K562 (cell line): ENCODE data around the gene TJAP1. TPM values are rescaled to one million over a fixed set of nuclear protein-coding genes. Genes with fewer than 3 reads are reported as not detected.

Source experiments
- BRD4 ChIP-seq: fragments of 200-600 bp; sonication (generic); IDR thresholded peaks from 2 replicates; pipeline ENCODE4 v1.6.1; 2017; ENCODE audit warnings: inconsistent platforms
- C11orf30 ChIP-seq: fragments of 450-650 bp; IDR thresholded peaks from 2 replicates; pipeline ENCODE4 v1.6.1; 2016; ENCODE audit warnings: low read depth, mild to moderate bottlenecking
- CAMTA2 ChIP-seq: fragments of 250-450 bp; sonication (Bioruptor Pico); conservative IDR thresholded peaks from 2 replicates; pipeline ENCODE4 v1.5.1; 2022
- CBFA2T2 ChIP-seq: fragments of 450-650 bp; conservative IDR thresholded peaks from 2 replicates; pipeline ENCODE4 v1.6.1; 2017; ENCODE audit warnings: mild to moderate bottlenecking
- CBFB ChIP-seq: sonication (generic); formaldehyde crosslinking; IDR thresholded peaks from 2 replicates; pipeline ENCODE4 v1.4.0; 2020; ENCODE audit warnings: mild to moderate bottlenecking, missing genetic modification reagents
- CREM ChIP-seq: IDR thresholded peaks from 2 replicates; pipeline ENCODE4 v1.6.1; 2014; ENCODE audit warnings: antibody characterized with exemption, low read depth
- DIDO1 ChIP-seq: fragments of 450-650 bp; IDR thresholded peaks from 2 replicates; pipeline ENCODE4 v1.6.1; 2016; ENCODE audit warnings: low read depth, missing biosample characterization, missing genetic modification characterization
- EP400 ChIP-seq: fragments of 450-650 bp; IDR thresholded peaks from 2 replicates; pipeline ENCODE4 v1.6.1; 2017; ENCODE audit warnings: antibody characterized with exemption, mild to moderate bottlenecking, moderate library complexity
- FOXA3 ChIP-seq, 2 experiments: fragments of 450-650 bp in 1 of 2; sonication (generic) in 1 of 2; formaldehyde crosslinking; IDR thresholded peaks in 1 of 2; conservative IDR thresholded peaks in 1 of 2; 2 replicates each; pipeline versions ENCODE4 v1.4.0 to v1.8.0; 2020 to 2022; ENCODE audit warnings: mild to moderate bottlenecking in 2 of 2, missing genetic modification reagents in 1 of 2
- HDAC3 ChIP-seq: fragments of 450-650 bp; IDR thresholded peaks from 2 replicates; pipeline ENCODE4 v1.6.1; 2018; ENCODE audit warnings: borderline replicate concordance, mild to moderate bottlenecking, moderate library complexity; ENCODE audit not compliant: partially characterized antibody
- LCOR ChIP-seq: sonication (generic); formaldehyde crosslinking; IDR thresholded peaks from 2 replicates; pipeline ENCODE4 v1.8.0; 2022; ENCODE audit warnings: mild to moderate bottlenecking, missing genetic modification reagents
- MEIS2 ChIP-seq: fragments of 450-650 bp; IDR thresholded peaks from 2 replicates; pipeline ENCODE4 v1.6.1; 2014; ENCODE audit warnings: mild to moderate bottlenecking; ENCODE audit not compliant: partially characterized antibody
- MTA3 ChIP-seq: fragments of 450-650 bp; formaldehyde crosslinking; IDR thresholded peaks from 2 replicates; pipeline ENCODE4 v1.6.1; 2017; ENCODE audit warnings: mild to moderate bottlenecking, borderline replicate concordance
- NR1H2 ChIP-seq: sonication (generic); formaldehyde crosslinking; IDR thresholded peaks from 2 replicates; pipeline ENCODE4 v1.4.0; 2020; ENCODE audit warnings: mild to moderate bottlenecking, missing genetic modification reagents
- RBM39 ChIP-seq: fragments of 200-400 bp; formaldehyde crosslinking; optimal IDR thresholded peaks from 2 replicates; pipeline ENCODE3; 2018; ENCODE audit warnings: low read depth, low read length
- SIRT6 ChIP-seq: IDR thresholded peaks from one replicate; pipeline ENCODE4 v1.6.1; 2012; ENCODE audit warnings: low read depth, mild to moderate bottlenecking, control low read depth, inconsistent platforms, low read length, moderate library complexity
- TAF7 ChIP-seq: fragments of 450-650 bp; IDR thresholded peaks from 2 replicates; pipeline ENCODE4 v1.6.1; 2016; ENCODE audit warnings: missing genetic modification characterization, missing compliant biosample characterization
- ZNF75A ChIP-seq: fragments of 450-650 bp; formaldehyde crosslinking; IDR thresholded peaks from 2 replicates; pipeline ENCODE4 v1.4.0; 2020; ENCODE audit warnings: mild to moderate bottlenecking
- ZNF76 ChIP-seq: fragments of 250-450 bp; sonication (Bioruptor Pico); IDR thresholded peaks from 2 replicates; pipeline ENCODE4 v1.4.0; 2020; ENCODE audit warnings: mild to moderate bottlenecking, moderate library complexity, borderline replicate concordance
- polyA plus RNA-seq, 8 experiments: library from polyadenylated mRNA; depleted of rRNA in 4 of 8; stranded (reverse) in 5 of 8; unstranded in 3 of 8; fragments of >200 nt; fragmentation: Nextera tagmentation in 2 of 8; fragmentation: Illumina TruSeq in 1 of 8; extraction: Ambion mirVana in 2 of 8; extraction: Trizol in 1 of 8; gene quantifications; 2 replicates each; pipeline versions ENCODE4 v1.2.1 to v1.2.3, GENCODE V29; 2011 to 2014; ENCODE audit warnings: inconsistent platforms in 1 of 8, missing spikeins in 1 of 8
- total RNA-seq, 7 experiments: library from RNA; depleted of rRNA in 6 of 7; stranded (reverse); fragments of >200 nt in 6 of 7; fragmentation: Illumina TruSeq in 2 of 7; extraction: Trizol in 2 of 7; gene quantifications; 2 replicates each; pipeline versions ENCODE4 v1.2.1 to v1.2.3, GENCODE V29; 2011 to 2021; ENCODE audit warnings: low replicate concordance in 1 of 7
- TF ChIP-seq, protein P1 (sequence below): fragments of 150-350 bp; IDR thresholded peaks from 2 replicates; pipeline ENCODE4 v1.6.1; 2014; ENCODE audit warnings: low read depth, mild to moderate bottlenecking, low read length, borderline replicate concordance
- TF ChIP-seq, protein P2 (sequence below): fragments of 250-450 bp; sonication (Bioruptor Pico); IDR thresholded peaks from 2 replicates; pipeline ENCODE4 v1.5.1; 2021; ENCODE audit warnings: mild to moderate bottlenecking
- TF ChIP-seq, protein P3 (sequence below): fragments of 450-650 bp; formaldehyde crosslinking; IDR thresholded peaks from 2 replicates; pipeline ENCODE4 v1.4.0; 2022; ENCODE audit warnings: missing genetic modification characterization
- TF ChIP-seq, protein P4 (sequence below): fragments of 250-450 bp; sonication (Bioruptor Pico); IDR thresholded peaks from 2 replicates; pipeline ENCODE4 v1.6.1; 2021; ENCODE audit warnings: mild to moderate bottlenecking

Gene TJAP1
- total and polyA plus RNA-seq, 9 of the 15 experiments (the other 6 are each of a cell fraction or from before 2014, with no cell fraction given) = 0.06 to 35.8 (median 16.2) TPM

DNA sequence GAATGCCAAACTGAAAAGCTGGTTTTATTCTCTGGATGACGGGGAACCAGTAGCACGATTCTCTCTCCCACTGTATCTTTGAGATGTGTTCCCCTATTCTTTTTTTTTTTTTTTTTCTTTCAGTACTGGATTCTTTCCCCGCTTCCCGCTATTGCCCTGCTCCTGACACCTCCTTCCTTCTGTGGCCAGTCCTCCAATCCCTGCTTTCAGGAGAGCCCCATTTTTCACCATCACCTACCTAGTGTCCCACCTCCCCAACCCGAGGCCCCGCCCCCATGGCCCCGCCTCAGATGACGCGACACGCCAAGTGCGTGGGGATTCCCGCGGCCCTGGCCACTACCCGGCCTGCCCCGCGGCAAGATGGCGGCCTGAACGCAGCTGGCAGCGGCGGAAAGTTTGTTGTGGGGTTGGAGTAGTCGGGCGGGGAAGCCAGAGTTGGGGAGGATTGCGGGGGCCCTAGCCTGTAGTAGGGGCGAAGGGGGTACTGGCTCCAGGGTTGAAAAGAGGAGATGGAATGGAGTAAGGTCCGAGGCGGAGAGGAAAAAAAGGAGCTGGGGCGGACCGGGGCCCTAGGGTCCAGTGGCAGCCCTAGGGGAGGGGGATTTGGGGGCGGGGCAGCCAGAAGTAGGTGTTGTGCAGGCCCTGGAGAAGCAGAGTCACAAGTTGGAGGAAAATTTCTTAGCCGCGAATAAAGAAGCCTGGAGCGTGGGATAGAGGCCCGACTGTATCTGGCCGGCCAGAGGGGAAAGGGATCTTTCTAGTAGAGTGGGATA lies at the start of gene TJAP1 (continued):
- TF ChIP-seq, protein P1, sequence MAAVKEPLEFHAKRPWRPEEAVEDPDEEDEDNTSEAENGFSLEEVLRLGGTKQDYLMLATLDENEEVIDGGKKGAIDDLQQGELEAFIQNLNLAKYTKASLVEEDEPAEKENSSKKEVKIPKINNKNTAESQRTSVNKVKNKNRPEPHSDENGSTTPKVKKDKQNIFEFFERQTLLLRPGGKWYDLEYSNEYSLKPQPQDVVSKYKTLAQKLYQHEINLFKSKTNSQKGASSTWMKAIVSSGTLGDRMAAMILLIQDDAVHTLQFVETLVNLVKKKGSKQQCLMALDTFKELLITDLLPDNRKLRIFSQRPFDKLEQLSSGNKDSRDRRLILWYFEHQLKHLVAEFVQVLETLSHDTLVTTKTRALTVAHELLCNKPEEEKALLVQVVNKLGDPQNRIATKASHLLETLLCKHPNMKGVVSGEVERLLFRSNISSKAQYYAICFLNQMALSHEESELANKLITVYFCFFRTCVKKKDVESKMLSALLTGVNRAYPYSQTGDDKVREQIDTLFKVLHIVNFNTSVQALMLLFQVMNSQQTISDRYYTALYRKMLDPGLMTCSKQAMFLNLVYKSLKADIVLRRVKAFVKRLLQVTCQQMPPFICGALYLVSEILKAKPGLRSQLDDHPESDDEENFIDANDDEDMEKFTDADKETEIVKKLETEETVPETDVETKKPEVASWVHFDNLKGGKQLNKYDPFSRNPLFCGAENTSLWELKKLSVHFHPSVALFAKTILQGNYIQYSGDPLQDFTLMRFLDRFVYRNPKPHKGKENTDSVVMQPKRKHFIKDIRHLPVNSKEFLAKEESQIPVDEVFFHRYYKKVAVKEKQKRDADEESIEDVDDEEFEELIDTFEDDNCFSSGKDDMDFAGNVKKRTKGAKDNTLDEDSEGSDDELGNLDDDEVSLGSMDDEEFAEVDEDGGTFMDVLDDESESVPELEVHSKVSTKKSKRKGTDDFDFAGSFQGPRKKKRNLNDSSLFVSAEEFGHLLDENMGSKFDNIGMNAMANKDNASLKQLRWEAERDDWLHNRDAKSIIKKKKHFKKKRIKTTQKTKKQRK = no peak
- TF ChIP-seq ZNF75A (CRISPR knock-in tag) (no peak), NR1H2 (CRISPR knock-in tag) (no peak), CAMTA2 (CRISPR knock-in tag) (no peak), FOXA3 (CRISPR knock-in tag; conservative IDR thresholded peaks at IDR 0.05 in 1 of 2, IDR thresholded peaks at IDR 0.05 in 1 of 2) (no peak), SIRT6 (no peak), C11orf30 (peak; percentile 93), HDAC3 (no peak), MEIS2 (no peak), DIDO1 (tag) (peak; percentile 82; the same call in 1 of the 2 replicates), CBFB (CRISPR knock-in tag) (no peak), RBM39 (no peak), LCOR (CRISPR knock-in tag) (0 out of 2 replicates have a peak, but pooled peaks have one; percentile 46), EP400 (peak; percentile 74), CREM (peak; percentile 93), CBFA2T2 (no peak), TAF7 (tag) (peak; percentile 94), BRD4 (peak; percentile 79; the same call in 1 of the 2 replicates), ZNF76 (CRISPR knock-in tag) (no peak), MTA3 (no peak; the same call in 1 of the 2 replicates)
- TF ChIP-seq, protein P2, sequence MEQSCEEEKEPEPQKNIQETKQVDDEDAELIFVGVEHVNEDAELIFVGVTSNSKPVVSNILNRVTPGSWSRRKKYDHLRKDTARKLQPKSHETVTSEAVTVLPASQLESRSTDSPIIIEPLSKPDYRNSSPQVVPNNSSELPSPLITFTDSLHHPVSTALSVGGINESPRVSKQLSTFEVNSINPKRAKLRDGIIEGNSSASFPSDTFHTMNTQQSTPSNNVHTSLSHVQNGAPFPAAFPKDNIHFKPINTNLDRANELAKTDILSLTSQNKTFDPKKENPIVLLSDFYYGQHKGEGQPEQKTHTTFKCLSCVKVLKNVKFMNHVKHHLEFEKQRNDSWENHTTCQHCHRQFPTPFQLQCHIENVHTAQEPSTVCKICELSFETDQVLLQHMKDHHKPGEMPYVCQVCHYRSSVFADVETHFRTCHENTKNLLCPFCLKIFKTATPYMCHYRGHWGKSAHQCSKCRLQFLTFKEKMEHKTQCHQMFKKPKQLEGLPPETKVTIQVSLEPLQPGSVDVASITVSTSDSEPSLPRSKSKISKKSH = no peak
- TF ChIP-seq, protein P3, sequence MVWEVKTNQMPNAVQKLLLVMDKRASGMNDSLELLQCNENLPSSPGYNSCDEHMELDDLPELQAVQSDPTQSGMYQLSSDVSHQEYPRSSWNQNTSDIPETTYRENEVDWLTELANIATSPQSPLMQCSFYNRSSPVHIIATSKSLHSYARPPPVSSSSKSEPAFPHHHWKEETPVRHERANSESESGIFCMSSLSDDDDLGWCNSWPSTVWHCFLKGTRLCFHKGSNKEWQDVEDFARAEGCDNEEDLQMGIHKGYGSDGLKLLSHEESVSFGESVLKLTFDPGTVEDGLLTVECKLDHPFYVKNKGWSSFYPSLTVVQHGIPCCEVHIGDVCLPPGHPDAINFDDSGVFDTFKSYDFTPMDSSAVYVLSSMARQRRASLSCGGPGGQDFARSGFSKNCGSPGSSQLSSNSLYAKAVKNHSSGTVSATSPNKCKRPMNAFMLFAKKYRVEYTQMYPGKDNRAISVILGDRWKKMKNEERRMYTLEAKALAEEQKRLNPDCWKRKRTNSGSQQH (CRISPR knock-in tag) = no peak
- TF ChIP-seq, protein P4, sequence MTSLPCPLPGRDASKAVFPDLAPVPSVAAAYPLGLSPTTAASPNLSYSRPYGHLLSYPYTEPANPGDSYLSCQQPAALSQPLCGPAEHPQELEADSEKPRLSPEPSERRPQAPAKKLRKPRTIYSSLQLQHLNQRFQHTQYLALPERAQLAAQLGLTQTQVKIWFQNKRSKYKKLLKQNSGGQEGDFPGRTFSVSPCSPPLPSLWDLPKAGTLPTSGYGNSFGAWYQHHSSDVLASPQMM (CRISPR knock-in tag) = no peak
